Progenitor cell of endocrine pancreas (in vitro differentiated cells): ENCODE measurements around the gene KCNMA1. TPM values are rescaled to one million over a fixed set of nuclear protein-coding genes. Genes with fewer than 3 reads are reported as not detected.
"Not testable (repeated sequence)": the region's sequence is repeated elsewhere in the genome, so short reads cannot be mapped to it uniquely, and the experiment has no call there.

Source experiments
- DNase-seq: peaks from one replicate; pipeline ENCODE4 v3.0.0; 2021; ENCODE audit warnings: low spot score; ENCODE audit not compliant: unreplicated experiment
- H3K27ac Mint-ChIP-seq: 2 replicates; pipeline ENCODE4 v1.8.0; 2021; ENCODE audit warnings: mild to moderate bottlenecking, moderate library complexity, mixed read lengths
- H3K27me3 Mint-ChIP-seq: 2 replicates; pipeline ENCODE4 v1.8.0; 2021; ENCODE audit warnings: mixed read lengths
- H3K36me3 Mint-ChIP-seq: 2 replicates; pipeline ENCODE4 v1.8.0; 2022; ENCODE audit warnings: mixed read lengths; ENCODE audit not compliant: insufficient read depth
- H3K4me1 Mint-ChIP-seq: 2 replicates; pipeline ENCODE4 v1.8.0; 2021; ENCODE audit warnings: low read depth, mixed read lengths
- H3K4me3 Mint-ChIP-seq: 2 replicates; pipeline ENCODE4 v1.8.0; 2021; ENCODE audit warnings: low read depth, mild to moderate bottlenecking, moderate library complexity, mixed read lengths
- H3K9me3 Mint-ChIP-seq: 2 replicates; pipeline ENCODE4 v1.8.0; 2021; ENCODE audit warnings: low read depth, mixed read lengths
- CTCF ChIP-seq: fragments of 200-600 bp; sonication (generic); IDR thresholded peaks from one replicate; pipeline ENCODE4 v1.5.0; 2021; ENCODE audit warnings: antibody characterized with exemption, mild to moderate bottlenecking; ENCODE audit not compliant: unreplicated experiment
- total RNA-seq: library from RNA; stranded (reverse); gene quantifications from 2 replicates; pipeline ENCODE4 v1.2.1, GENCODE V29; 2021

KCNMA1 gene
- total RNA-seq, 1 donor from 2014 or later: 5.8 TPM

DNA sequence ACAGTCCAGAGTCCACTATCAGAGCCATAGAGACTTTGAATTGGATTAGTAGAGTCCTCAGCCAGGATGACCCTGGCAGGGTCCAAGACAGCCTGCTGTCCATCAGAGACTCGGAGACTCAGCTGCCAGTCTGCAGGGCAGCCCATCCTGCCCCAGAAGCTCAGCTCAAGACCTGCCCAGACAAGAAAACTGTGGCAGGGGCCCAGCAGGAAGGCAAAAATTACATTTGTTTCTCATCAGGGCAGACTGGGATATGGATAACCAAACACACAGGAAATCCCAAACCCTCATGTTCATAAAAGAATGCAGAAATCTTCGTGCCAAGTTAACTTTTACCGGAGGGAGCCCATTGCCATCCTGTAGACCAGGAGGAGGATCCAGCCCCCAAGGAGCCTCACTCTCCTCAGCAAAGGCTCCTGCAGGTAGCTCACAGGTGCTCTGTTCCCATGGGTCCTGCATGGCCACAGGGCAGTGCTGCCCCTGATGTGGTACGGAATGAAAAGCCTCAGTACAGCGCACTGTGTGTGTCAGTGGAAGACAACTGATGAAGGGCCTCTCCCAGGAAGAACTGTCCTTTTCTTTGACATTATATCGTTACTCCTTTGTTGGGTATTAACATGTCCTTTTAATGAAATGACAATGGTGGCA is 222.2 kb downstream of the KCNMA1 start:
- no peaks in the 10 kb centered on the region for H3K9me3 Mint-ChIP-seq
- DNase-seq: no peak
- peaks cover 37% of the 10 kb centered on the region for H3K27me3 Mint-ChIP-seq
- TF ChIP-seq CTCF: no peak
- no peak overlapping the region for H3K4me3 Mint-ChIP-seq
- no peak overlapping the region for H3K27ac Mint-ChIP-seq
- peaks cover 17% of the 10 kb centered on the region for H3K4me1 Mint-ChIP-seq
- no peaks in the 10 kb centered on the region for H3K36me3 Mint-ChIP-seq

- TF ChIP-seq CTCF: no peak
Observed at GRCh38 chr10:77413231-77413630, 224.4 kb downstream of the KCNMA1 start.

DNA sequence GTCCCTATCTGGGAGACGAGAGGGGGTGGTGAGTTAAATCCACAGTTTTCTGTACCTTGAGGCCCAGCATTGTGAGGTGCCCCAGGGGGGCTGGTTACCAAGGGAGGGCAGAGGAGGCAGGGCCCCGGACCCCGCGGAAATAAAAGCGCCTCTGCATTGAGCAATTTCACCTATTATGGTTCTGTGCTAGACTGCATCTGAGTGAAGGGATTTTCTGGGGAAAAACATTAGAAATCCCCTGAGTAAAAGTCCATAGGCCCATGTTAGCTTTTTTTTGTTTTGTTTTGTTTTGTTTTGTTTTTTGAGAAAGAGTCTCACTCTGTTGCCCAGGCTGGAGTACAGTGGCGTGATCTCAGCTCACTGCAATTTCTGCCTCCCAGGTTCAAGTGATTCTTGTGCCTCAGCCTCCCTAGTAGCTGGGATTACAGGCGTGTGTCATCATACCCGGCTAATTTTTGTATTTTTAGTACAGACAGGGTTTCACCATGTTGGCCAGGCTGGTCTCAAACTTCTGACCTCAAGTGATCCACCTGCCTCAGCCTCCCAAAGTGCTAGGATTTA is 225.0 kb downstream of the KCNMA1 start:
- H3K27ac Mint-ChIP-seq, H3K9me3 Mint-ChIP-seq, H3K4me3 Mint-ChIP-seq, DNase-seq, H3K36me3 Mint-ChIP-seq: not testable (repeated sequence)
- H3K4me1 Mint-ChIP-seq: peaks cover 21% of the 10 kb centered on the region
- peaks cover 50% of the 10 kb centered on the region for H3K27me3 Mint-ChIP-seq

More at GRCh38 chr10:77413231-77413630, 224.4 kb downstream of the KCNMA1 start:
- DNase-seq: no peak
- H3K9me3 Mint-ChIP-seq: no peaks in the 10 kb centered on the region
- H3K36me3 Mint-ChIP-seq: no peaks in the 10 kb centered on the region
- peaks cover 21% of the 10 kb centered on the region for H3K4me1 Mint-ChIP-seq
- peaks cover 50% of the 10 kb centered on the region for H3K27me3 Mint-ChIP-seq
- no peak overlapping the region for H3K27ac Mint-ChIP-seq
- H3K4me3 Mint-ChIP-seq: no peak overlapping the region

DNA sequence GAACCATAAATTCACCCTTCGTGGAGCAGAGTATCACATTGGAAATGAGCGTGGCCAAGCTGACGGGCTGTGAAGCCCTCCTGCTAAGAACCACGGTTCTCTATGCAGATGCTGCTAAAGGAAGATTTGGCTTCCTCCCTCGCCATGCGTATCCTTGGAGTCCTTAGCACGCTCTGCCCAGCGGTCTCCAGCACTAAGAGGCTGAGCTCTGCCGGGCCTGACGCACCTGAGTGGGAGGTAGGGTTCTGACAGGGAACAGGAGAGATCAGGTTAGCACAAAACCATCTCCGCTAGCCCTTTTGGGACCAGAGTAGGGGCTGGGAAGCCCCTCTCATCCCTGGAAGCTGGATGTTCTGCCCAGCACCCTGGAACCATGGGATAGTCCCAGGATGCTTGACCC is 225.8 kb downstream of the KCNMA1 start:
- Mint-ChIP-seq H3K9me3 (no peaks in the 10 kb centered on the region), H3K27me3 (peaks cover 54% of the 10 kb centered on the region), H3K36me3 (no peaks in the 10 kb centered on the region), H3K4me3 (no peak overlapping the region), H3K27ac (no peak overlapping the region), H3K4me1 (peaks cover 25% of the 10 kb centered on the region)
- TF ChIP-seq CTCF: no peak
- DNase-seq: no peak

- H3K36me3 Mint-ChIP-seq: no peaks in the 10 kb centered on the region
- peaks cover 19% of the 10 kb centered on the region for H3K4me1 Mint-ChIP-seq
- DNase-seq: no peak
- no peaks in the 10 kb centered on the region for H3K9me3 Mint-ChIP-seq
- TF ChIP-seq CTCF: no peak
- H3K4me3 Mint-ChIP-seq: no peak overlapping the region
- H3K27ac Mint-ChIP-seq: no peak overlapping the region
- peaks cover 47% of the 10 kb centered on the region for H3K27me3 Mint-ChIP-seq
Observed at GRCh38 chr10:77410523-77410922, 227.1 kb downstream of the KCNMA1 start.
